Activated CD8-positive, alpha-beta memory T cell treated with anti-CD3 and anti-CD28 coated beads, Interleukin-2, amount 50 U/mL, for 24 hours (primary cell): ENCODE measurements around the gene PRDM7.

Source experiments
- DNase-seq: peaks from one replicate; pipeline ENCODE4 v3.0.0-alpha.2; 2020; ENCODE audit errors: extremely low read depth

PRDM7 gene

GRCh38 chr16:90035902-90036301, 41.2 kb downstream of the PRDM7 start:
- no peak for DNase-seq

GRCh38 chr16:90034504-90034903, 42.6 kb downstream of the PRDM7 start:
- DNase-seq: no peak

GRCh38 chr16:90033387-90033786, 43.7 kb downstream of the PRDM7 start:
- DNase-seq: no peak

GRCh38 chr16:90032674-90033331, 44.3 kb downstream of the PRDM7 start:
- DNase-seq: no peak

GRCh38 chr16:90031931-90032673, 45.0 kb downstream of the PRDM7 start:
- DNase-seq: no peak

- no peak for DNase-seq
These were observed 45.8 kb downstream of the PRDM7 start for GRCh38 chr16:90031186-90031930.

- DNase-seq: no peak
These were observed 48.1 kb downstream of the PRDM7 start for GRCh38 chr16:90028985-90029384.

GRCh38 chr16:90027611-90028010, 49.5 kb downstream of the PRDM7 start:
- no peak for DNase-seq

GRCh38 chr16:90026135-90026534, 51.0 kb downstream of the PRDM7 start:
- no peak for DNase-seq

- DNase-seq: no peak
These were observed 54.1 kb downstream of the PRDM7 start for GRCh38 chr16:90023078-90023447.

- peak; percentile 54 for DNase-seq
These were observed 54.7 kb downstream of the PRDM7 start for GRCh38 chr16:90022209-90023077.

- DNase-seq: no peak
These were observed 56.2 kb downstream of the PRDM7 start for GRCh38 chr16:90020838-90021382.

GRCh38 chr16:90020260-90020837, 56.8 kb downstream of the PRDM7 start:
- DNase-seq: no peak

- DNase-seq: no peak
These were observed 57.4 kb downstream of the PRDM7 start for GRCh38 chr16:90019543-90020259.

- no peak for DNase-seq
These were observed 58.2 kb downstream of the PRDM7 start, which contains the start of gene DBNDD1 for GRCh38 chr16:90018652-90019542. Gene DBNDD1 (minus strand): TSS chr16:90019456. CDS start chr16:90019341, 115 bp downstream.

GRCh38 chr16:90018297-90018651, 58.9 kb downstream of the PRDM7 start:
- no peak for DNase-seq

- no peak for DNase-seq
These were observed 60.7 kb downstream of the PRDM7 start for GRCh38 chr16:90016339-90016950.

GRCh38 chr16:90015586-90016338, 61.4 kb downstream of the PRDM7 start:
- DNase-seq: no peak
